Limb (tissue), 2 donors: ENCODE data around the gene RNU7-1.

Experiments used
- DNase-seq, 2 donors: peaks; one replicate each; pipeline ENCODE4 v3.0.0-alpha.2; 2016; ENCODE audit errors: extremely low spot score in 2 of 2

The RNU7-1 gene

DNA sequence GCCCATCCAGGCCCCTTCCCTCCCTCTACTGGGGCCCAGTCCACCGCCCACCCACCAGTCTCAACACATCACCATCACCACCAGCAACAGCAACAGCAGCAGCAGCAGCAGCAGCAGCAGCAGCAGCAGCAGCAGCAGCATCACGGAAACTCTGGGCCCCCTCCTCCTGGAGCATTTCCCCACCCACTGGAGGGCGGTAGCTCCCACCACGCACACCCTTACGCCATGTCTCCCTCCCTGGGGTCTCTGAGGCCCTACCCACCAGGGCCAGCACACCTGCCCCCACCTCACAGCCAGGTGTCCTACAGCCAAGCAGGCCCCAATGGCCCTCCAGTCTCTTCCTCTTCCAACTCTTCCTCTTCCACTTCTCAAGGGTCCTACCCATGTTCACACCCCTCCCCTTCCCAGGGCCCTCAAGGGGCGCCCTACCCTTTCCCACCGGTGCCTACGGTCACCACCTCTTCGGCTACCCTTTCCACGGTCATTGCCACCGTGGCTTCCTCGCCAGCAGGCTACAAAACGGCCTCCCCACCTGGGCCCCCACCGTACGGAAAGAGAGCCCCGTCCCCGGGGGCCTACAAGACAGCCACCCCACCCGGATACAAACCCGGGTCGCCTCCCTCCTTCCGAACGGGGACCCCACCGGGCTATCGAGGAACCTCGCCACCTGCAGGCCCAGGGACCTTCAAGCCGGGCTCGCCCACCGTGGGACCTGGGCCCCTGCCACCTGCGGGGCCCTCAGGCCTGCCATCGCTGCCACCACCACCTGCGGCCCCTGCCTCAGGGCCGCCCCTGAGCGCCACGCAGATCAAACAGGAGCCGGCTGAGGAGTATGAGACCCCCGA, 6.8 kb upstream of the RNU7-1 start:
- no peak for DNase-seq

DNA sequence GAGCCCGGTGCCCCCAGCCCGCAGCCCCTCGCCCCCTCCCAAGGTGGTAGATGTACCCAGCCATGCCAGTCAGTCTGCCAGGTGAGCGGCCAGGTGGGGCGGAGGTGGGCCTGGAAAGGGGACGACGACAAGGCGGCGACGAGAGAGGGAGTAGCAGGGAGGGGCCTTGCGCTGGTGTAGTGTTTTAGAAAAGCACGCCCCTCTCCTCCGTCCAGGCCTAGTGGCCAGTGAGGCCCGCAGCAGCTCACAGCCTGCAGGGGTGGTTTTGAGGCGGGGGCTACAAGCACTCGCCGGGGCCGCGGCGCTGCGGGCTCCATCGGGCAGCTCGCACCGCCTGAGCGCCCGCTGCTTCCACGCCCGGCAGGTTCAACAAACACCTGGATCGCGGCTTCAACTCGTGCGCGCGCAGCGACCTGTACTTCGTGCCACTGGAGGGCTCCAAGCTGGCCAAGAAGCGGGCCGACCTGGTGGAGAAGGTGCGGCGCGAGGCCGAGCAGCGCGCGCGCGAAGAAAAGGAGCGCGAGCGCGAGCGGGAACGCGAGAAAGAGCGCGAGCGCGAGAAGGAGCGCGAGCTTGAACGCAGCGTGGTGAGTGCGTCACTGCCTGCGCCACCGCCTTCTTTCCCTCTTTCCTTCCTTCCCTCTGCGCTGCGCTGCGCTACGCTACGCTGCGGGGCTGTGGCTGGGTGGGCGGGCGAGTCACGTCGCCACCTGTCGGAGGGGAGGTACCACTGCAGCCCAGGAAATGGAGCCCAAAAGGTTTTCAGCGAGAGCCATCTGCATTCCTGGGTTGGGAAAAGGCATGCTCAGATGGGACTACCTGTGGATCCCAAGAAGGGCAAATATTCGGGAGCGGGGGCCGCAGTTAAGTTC, 5.9 kb upstream of the RNU7-1 start:
- peak; percentile 95 to 96 for DNase-seq

DNA sequence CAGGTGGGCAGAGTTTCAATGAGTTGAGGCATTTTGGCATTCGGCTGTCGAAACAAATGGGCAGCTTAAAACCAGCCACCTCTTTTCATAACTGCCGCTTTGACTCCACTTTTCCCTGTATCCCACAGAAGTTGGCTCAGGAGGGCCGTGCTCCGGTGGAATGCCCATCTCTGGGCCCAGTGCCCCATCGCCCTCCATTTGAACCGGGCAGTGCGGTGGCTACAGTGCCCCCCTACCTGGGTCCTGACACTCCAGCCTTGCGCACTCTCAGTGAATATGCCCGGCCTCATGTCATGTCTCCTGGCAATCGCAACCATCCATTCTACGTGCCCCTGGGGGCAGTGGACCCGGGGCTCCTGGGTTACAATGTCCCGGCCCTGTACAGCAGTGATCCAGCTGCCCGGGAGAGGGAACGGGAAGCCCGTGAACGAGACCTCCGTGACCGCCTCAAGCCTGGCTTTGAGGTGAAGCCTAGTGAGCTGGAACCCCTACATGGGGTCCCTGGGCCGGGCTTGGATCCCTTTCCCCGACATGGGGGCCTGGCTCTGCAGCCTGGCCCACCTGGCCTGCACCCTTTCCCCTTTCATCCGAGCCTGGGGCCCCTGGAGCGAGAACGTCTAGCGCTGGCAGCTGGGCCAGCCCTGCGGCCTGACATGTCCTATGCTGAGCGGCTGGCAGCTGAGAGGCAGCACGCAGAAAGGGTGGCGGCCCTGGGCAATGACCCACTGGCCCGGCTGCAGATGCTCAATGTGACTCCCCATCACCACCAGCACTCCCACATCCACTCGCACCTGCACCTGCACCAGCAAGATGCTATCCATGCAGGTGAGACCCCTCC, 5.0 kb upstream of the RNU7-1 start:
- DNase-seq, result no peak

DNA sequence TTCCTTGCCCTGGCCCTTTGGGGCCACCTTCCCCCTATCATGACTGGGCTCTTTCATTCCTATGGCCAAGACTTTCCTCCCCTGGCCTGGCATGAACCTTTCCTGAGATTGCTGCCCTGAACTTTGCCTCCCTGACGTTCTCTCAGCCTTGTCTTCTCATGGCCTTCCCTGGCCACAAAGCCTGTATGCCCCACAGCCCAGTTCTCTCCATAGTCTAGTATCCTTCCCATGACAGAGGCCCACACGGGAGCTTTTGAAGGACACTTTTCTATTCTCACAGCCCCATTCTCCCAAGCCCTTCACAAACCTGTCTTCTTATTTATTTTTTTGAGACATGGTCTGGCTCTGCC, 4.5 kb upstream of the RNU7-1 start:
- no peak for DNase-seq

DNA sequence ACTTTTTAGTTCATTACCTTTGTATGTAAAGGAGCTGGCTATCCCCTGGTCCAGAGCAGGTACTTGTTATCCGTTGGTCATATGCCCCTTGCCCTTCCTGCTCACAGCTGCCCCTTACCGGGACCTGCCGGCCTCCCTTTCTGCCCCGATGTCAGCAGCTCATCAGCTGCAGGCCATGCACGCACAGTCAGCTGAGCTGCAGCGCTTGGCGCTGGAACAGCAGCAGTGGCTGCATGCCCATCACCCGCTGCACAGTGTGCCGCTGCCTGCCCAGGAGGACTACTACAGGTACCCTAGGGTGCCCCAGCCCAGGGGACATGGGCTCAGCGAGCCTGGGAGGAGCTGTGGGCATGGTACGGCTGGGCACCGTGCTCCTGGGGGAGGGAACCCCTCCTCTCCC, 2.3 kb upstream of the RNU7-1 start:
- no peak for DNase-seq

DNA sequence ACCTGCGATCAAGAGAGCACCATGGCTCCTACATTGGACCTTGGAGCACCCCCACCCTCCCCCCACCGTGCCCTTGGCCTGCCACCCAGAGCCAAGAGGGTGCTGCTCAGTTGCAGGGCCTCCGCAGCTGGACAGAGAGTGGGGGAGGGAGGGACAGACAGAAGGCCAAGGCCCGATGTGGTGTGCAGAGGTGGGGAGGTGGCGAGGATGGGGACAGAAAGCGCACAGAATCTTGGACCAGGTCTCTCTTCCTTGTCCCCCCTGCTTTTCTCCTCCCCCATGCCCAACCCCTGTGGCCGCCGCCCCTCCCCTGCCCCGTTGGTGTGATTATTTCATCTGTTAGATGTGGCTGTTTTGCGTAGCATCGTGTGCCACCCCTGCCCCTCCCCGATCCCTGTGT, 1.8 kb upstream of the RNU7-1 start:
- DNase-seq, result no peak

DNA sequence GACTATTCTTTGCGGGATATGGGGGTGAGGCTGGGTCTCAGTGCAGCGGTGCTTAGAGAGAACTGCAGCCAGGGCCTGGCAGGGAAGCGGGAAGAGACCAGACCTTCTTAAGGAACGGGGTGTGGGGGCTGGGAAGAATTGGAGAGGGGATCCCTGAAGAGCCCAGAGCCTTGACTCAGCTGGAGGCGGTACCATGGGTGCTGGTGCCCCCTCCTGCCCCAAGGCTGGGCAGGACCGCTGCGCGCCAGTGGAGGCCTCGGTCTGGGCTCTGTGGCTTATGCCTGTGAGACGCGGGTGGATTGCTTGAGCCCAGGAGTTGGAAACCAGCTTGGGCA, 1.3 kb upstream of the RNU7-1 start:
- DNase-seq, result no peak

DNA sequence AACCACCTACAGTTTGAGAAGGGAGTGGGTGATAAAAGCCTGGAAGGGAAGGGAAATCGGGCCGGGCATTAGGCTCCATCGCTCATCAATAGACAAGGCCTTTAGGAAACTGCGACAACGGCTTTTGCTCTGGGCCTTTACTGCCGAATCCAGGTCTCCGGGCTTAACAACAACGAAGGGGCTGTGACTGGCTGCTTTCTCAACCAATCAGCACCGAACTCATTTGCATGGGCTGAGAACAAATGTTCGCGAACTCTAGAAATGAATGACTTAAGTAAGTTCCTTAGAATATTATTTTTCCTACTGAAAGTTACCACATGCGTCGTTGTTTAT, 261 bp upstream of the RNU7-1 start:
- DNase-seq, result peak; percentile 80 to 94

DNA sequence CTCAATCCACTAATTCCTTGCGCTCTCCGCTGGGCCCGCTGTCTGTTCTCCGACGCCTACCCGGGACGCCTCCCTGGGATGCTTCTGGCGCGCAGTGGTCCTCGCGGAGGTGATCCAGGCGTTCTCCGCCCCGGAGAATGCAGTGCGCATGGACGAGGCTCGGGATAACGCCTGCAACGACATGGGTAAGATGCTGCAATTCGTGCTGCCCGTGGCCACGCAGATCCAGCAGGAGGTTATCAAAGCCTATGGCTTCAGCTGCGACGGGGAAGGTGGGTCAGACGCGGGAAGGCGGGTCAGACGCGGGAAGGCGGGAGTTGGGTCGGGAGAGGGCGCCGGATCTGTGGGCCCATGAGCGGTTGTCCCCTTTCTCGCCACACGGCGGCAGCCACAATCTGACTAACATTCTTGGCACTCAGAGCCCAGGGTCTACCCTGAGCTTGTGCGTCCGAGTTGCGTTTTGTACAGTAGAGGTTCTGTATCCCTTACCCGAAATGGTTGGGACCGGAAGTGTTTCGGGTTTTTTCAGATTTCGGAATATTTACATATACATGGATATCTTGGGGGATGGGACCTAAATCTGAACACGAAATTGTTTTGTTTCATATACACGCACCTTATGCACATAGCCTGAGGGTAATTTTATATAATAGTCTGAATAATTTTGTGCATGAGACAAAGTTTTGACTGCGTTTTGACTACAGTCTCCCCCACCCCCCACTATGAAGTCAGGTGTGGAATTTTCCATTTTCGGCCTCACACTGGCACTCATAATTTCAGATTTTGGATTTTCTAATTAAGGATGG, 968 bp downstream of the RNU7-1 start:
- DNase-seq, result peak; percentile 95

DNA sequence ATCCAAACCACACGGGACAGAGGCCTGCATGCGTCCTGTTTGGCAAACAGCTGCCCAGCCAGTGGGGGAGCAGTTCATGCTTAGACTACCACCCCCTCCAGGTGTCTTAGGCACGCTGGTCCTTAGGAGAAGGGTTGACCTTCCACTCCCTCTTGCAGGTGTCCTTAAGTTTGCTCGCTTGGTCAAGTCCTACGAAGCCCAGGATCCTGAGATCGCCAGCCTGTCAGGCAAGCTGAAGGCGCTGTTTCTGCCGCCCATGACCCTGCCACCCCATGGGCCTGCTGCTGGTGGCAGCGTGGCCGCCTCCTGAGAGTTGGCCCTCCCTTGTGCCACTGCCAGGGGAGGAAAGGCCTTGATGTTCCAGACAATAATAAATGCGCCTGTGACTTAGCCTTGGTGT, 2.0 kb downstream of the RNU7-1 start:
- DNase-seq, result no peak

DNA sequence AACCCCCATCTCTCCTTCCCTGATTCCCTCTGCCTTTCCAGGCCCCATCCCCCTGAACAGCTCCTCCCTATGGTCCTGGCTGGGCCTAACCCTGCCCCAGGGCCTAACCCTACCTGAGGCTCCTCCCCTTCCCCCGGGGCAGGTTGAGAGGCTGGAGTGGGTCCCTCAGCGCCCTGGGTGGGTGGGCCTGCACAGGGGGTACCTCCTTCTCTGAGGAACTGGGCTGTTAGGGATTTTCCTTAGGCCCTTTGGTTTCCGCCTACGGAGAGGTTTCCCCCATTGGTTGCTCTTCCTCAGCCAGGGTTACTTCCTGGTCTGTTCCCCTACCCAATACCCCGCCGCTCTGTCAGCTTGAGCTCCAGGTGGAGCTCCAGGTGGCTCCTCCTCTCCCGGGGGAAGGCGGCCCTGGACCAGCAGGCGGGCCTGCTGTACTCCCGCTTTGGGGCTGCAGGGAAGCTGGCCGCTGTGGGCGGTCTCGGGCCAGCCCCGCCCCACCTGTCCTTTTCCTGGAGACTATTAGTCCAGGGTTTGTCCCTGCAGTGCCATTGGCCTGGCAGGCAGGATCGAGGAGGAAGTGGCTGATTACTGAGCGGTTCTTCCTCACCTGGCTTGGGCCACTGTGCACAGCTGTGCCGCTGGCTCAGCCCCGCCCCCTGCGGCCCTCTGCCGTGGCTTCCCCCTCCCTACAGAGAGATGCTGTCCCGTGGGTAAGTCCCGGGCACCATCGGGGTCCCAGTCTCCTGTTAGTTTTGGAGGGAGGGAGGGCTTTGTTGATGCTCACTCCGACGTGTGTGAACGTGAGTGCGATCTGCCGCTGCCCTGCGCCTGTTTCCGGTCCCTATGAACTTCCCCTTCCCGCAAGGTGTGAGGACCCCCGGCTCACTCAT, 2.7 kb downstream of the RNU7-1 start:
- DNase-seq, result peak in 1 of 2 donors; percentile 70

DNA sequence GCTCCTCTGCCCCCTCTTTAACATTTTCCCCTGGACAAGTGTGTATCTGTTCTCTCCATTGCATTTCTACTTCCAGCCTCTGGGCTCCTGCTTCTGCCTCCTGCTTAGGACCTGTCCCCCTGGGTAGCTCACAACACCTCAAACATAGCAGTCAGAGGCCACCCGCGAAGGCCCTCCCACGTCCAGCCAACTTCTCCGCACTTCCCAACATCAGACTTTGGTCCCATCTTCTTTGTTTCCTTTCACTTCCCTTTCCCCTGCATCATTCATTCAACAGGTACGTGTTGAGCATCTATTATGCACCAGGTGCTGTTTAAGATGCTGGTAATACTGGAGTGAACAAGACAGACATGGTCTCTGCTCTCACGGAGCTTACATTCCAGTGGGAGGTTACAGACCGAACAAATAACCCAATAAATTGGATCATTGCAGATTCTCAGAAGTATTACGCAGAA, 3.3 kb downstream of the RNU7-1 start:
- DNase-seq, result no peak

DNA sequence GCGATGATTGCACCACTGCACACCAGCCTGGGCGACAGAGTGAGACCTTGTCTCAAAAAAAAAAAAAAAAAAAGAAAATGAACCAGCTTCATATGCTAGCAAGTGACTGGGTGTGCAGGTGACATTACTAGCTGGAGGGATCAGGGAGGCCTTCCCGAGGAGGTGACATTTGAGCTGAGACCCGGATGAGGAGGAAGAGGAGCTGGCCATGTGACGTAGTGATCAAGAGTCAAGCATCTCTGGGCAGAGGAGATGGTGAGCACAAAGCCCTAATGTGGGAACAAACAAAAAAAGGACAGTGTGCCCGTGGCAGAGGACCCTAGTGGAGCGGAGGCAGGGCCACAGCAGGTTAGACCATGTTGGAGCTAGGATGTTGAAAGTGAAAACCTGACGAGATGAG, 4.0 kb downstream of the RNU7-1 start:
- DNase-seq, result no peak

DNA sequence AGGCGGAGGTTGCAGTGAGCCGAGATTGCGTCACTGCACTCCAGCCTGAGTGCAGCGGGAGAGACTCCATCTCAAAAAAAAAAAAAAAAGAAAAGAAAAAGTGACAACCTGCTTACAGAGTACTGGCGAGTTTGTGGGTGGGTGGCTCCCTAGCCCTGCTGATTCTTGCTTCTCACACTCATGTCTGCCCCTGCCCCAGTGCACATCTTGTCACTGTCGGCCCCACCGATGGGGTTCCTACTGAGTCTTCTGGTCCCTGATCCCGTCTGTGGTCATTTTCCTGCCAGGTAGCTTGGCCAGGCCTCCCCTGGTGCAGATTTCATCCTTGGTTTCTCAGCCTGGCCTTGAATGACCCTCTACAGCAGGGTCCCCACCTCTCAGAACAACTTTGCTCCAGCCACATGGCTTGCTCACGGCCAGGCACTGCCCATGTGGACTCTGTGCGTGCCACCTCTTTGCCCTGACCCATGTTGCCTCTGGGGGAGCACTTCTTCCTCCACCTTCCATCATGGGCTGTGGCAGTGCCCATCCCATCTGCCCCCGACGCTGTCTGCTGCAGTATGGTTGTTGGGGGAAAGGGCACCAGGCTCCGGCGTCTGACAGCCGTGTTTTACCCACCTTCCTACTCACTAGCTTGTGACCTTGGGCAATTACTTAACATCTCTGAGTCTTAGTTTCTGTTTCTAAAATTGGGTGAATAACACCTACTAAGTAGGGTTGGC, 5.4 kb downstream of the RNU7-1 start:
- no peak for DNase-seq

DNA sequence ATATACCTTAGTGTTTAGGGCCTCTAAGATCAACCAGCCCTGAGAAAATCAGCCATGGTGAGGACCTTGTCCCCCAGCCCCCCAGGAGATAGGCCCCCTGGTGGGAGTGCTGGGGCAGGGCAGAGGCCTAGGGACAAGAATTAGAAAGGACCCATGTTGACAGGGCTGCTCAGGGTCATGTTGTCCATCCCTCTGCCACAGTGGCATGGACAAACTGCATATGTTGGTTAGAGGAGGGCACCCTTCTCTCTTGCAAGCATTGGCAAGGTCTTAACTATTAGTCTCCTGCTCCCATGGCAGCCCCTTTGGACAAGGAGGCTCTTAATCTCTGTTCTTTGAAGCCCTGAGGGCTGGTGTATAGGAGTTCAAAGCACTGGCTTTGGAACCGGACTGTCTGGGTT, 6.8 kb downstream of the RNU7-1 start:
- DNase-seq, result no peak

DNA sequence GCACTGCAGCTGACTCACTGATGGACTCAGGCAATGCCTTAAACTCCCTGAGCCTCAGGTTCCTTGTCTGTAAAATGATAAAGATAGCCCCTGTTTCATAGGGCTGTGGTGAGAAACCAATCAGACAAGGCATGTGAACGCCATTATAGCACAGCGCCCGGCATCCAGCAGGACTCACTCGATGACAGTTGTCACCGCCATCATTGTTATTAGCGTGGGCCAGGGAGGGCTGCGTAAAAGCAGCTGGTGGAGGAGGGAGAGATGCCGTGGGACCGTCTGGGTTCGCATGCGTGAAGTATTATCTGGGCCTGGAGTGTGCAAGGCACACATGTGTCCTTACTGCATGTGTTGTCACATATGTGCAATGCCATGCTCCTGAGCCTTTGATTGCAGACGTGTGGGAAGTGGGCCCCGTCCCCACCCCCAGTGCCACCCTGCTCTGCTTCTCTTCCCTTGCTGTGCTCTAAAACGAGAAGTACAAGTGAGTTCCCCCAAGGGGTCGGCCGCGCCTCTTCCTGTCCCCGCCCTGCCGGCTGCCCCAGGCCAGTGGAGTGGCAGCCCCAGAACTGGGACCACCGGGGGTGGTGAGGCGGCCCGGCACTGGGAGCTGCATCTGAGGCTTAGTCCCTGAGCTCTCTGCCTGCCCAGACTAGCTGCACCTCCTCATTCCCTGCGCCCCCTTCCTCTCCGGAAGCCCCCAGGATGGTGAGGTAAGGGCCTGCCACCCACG, 7.4 kb downstream of the RNU7-1 start, which contains the start of gene PTPN6:
TSS of gene PTPN6 (plus strand) at position 546 of the 730 bp plus-strand sequence. CDS start at position 703, 157 bp downstream.
- DNase-seq, result no peak

DNA sequence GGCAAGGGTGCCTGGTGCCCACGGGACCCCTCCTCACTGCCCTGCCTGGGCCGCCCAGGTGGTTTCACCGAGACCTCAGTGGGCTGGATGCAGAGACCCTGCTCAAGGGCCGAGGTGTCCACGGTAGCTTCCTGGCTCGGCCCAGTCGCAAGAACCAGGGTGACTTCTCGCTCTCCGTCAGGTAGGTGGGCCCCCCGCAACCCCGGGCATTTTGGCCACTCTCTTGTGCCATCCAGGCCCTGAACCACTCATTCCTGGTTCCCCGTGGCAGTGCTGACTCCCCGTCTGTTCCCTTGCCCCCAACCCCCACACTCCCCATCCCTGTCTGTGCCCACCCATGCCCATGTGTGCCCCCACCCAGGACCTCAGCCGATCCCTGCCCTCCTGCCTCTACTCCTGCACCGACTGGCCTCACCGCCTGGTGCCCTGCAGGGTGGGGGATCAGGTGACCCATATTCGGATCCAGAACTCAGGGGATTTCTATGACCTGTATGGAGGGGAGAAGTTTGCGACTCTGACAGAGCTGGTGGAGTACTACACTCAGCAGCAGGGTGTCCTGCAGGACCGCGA, 8.0 kb downstream of the RNU7-1 start:
- no peak for DNase-seq

DNA sequence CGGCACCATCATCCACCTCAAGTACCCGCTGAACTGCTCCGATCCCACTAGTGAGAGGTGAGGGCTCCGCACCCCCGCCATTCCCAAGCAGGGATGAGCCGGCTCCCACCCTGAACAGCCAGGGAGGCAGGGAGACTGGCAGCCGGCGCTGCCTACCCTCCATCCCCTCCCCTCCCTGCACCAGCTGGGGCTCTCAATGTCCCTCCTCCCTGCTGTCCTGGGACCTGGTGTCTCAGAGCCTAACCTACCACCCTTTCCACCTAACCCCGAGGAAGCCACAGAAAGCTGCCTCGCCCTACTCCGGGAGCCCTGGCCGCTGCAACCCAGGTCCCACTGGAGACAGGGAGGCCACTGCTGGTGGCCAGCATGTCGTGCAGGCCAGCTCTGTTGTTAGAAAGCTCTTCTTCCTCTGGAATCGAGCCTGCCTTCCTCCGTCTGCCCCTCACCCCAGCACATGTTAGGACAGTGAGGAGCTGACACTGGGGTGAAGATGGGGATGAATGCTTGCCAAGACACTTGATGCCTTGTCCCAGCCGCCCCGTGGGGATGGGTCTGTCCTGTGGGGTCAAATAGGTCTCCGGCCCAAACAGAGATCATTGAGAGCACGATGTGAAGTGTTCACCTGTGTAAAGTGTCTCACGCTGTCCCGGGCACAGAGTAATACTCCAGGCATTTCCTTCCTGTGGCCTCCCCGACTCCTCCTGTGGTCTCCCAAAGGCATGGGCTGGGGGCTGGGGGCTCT, 8.7 kb downstream of the RNU7-1 start:
- DNase-seq, result no peak
